Endothelial cell of umbilical vein (primary cell): ENCODE measurements around the gene NEUROD4. TPM values are rescaled to one million over a fixed set of nuclear protein-coding genes. Genes with fewer than 3 reads are reported as not detected.

ENCODE experiments used
- BruUV-seq: library from RNA; stranded (reverse); fragments of 400-500 nt; replicated peaks from 2 replicates; lab custom pipeline; 2021; lab: Mats Ljungman, UMichigan
- CTCF ChIA-PET: fragments of 300-600, 350-600 bp; sonication (Branson Sonifier 250); formaldehyde crosslinking; loops from one replicate; lab custom pipeline; 2021; ENCODE audit warnings: antibody characterized with exemption, inconsistent platforms; lab: Charles Lee
- POLR2A ChIA-PET: fragments of 300-600, 350-600 bp; sonication (Branson Sonifier 250); formaldehyde crosslinking; loops from one replicate; lab custom pipeline; 2021; ENCODE audit warnings: antibody characterized with exemption, inconsistent platforms; lab: Charles Lee
- DNase-seq: peaks from one replicate; pipeline ENCODE4 v3.0.0-alpha.2; 2011; ENCODE audit warnings: low read depth, low spot score
- FAIRE-seq: peaks from 2 replicates; lab custom pipeline; 2011; peaks lifted over from hg19 to GRCh38; lab: Jason Lieb, UNC
- H2AFZ ChIP-seq: 2 replicates; pipeline ENCODE4 v1.6.0; 2012; ENCODE audit warnings: low read depth, low read length, control low read depth, inconsistent platforms
- H3K27ac ChIP-seq: 2 replicates; pipeline ENCODE4 v1.5.1; 2011; ENCODE audit warnings: low read depth, mild to moderate bottlenecking, control low read depth, low read length, moderate library complexity; ENCODE audit not compliant: insufficient read depth
- H3K27me3 ChIP-seq, 2 experiments: 2 replicates each; pipeline versions ENCODE4 v1.6.0 to v1.6.1; 2011; ENCODE audit warnings: low read length in 2 of 2, mixed read lengths in 1 of 2; ENCODE audit not compliant: control insufficient read depth in 2 of 2, insufficient read depth in 2 of 2
- H3K36me3 ChIP-seq, 2 experiments: 2 replicates in 1 of 2; 3 replicates in 1 of 2; pipeline ENCODE4 v1.5.1; 2011; ENCODE audit warnings: low read length in 2 of 2, mild to moderate bottlenecking in 1 of 2, moderate library complexity in 1 of 2; ENCODE audit not compliant: control insufficient read depth in 2 of 2, insufficient read depth in 2 of 2; ENCODE audit errors: extremely low read depth in 1 of 2
- H3K4me1 ChIP-seq: 3 replicates; pipeline ENCODE4 v1.5.1; 2011; ENCODE audit warnings: mild to moderate bottlenecking, low read length; ENCODE audit not compliant: control insufficient read depth, insufficient read depth; ENCODE audit errors: extremely low read depth
- H3K4me2 ChIP-seq: 2 replicates; pipeline ENCODE4 v1.6.1; 2011; ENCODE audit warnings: low read length, control low read depth, mixed read lengths; ENCODE audit not compliant: insufficient read depth
- H3K4me3 ChIP-seq, 3 experiments: fragments of 200-600 bp in 1 of 3; sonication (generic), shearing (Covaris generic) in 1 of 3; replicated peaks in 1 of 3; 2 replicates each; pipeline ENCODE4 v1.5.1; 2011 to 2016; ENCODE audit warnings: control low read depth in 3 of 3, low read length in 3 of 3, mild to moderate bottlenecking in 2 of 3, inconsistent platforms in 1 of 3, low read depth in 1 of 3, moderate library complexity in 1 of 3; ENCODE audit not compliant: insufficient read depth in 1 of 3
- H3K79me2 ChIP-seq: 2 replicates; pipeline ENCODE4 v1.6.0; 2012; ENCODE audit warnings: low read length, inconsistent platforms; ENCODE audit not compliant: control insufficient read depth, insufficient read depth
- H3K9ac ChIP-seq: replicated peaks from 2 replicates; pipeline ENCODE3; 2011; ENCODE audit warnings: low read length, control low read depth; ENCODE audit not compliant: insufficient read depth; ENCODE audit errors: extremely low read depth
- H3K9me1 ChIP-seq: replicated peaks from 3 replicates; pipeline ENCODE4 v1.6.0; 2011; ENCODE audit warnings: mild to moderate bottlenecking, low read length; ENCODE audit not compliant: control insufficient read depth, insufficient read depth; ENCODE audit errors: extremely low read depth
- H3K9me3 ChIP-seq: replicated peaks from 2 replicates; pipeline ENCODE4 v1.5.1; 2012; ENCODE audit warnings: low read length, inconsistent platforms; ENCODE audit not compliant: control insufficient read depth, insufficient read depth
- H4K20me1 ChIP-seq: replicated peaks from 2 replicates; pipeline ENCODE3; 2011; ENCODE audit warnings: mild to moderate bottlenecking, low read length; ENCODE audit not compliant: control insufficient read depth, insufficient read depth; ENCODE audit errors: extremely low read depth
- EZH2 ChIP-seq: IDR thresholded peaks from 2 replicates; pipeline ENCODE4 v1.6.1; 2012; ENCODE audit warnings: borderline replicate concordance, low read depth, mild to moderate bottlenecking, moderate library complexity, low read length, inconsistent platforms; ENCODE audit not compliant: severe bottlenecking
- FOS ChIP-seq: IDR thresholded peaks from 2 replicates; pipeline ENCODE4 v1.6.1; 2011; ENCODE audit warnings: mild to moderate bottlenecking, low read length, moderate library complexity, borderline replicate concordance; ENCODE audit not compliant: insufficient read depth
- GATA2 ChIP-seq: IDR thresholded peaks from 2 replicates; pipeline ENCODE4 v1.7.0; 2011; ENCODE audit warnings: low read depth, mild to moderate bottlenecking, moderate library complexity, mixed read lengths, low read length; ENCODE audit not compliant: insufficient read length, insufficient read depth
- JUN ChIP-seq: IDR thresholded peaks from 2 replicates; pipeline ENCODE4 v1.6.1; 2011; ENCODE audit warnings: borderline replicate concordance, low read depth; ENCODE audit not compliant: insufficient read length, insufficient read depth
- MYC ChIP-seq: IDR thresholded peaks from one replicate; pipeline ENCODE4 v1.6.1; 2011; ENCODE audit warnings: mild to moderate bottlenecking, low read depth, low read length
- POLR2A ChIP-seq: IDR thresholded peaks from 2 replicates; pipeline ENCODE4 v1.6.1; 2012; ENCODE audit warnings: low read depth, mild to moderate bottlenecking, control low read depth, low read length
- POLR2AphosphoS5 ChIP-seq: IDR thresholded peaks from 2 replicates; pipeline ENCODE4 v1.6.1; 2012; ENCODE audit warnings: low read depth, mild to moderate bottlenecking, control low read depth, low read length, moderate library complexity; ENCODE audit not compliant: insufficient read depth
- dilution Hi-C: fragments of 300-500 bp; cut with MboI; formaldehyde crosslinking; loops from one replicate; pipeline ENCODE4 v1.15.0; 2019; ENCODE audit warnings: low sequenced_read_pairs; ENCODE audit not compliant: extremely low pct_ligation_motif_present
- intact Hi-C: fragments of 100-400 bp; cut with micrococcal nuclease; formaldehyde crosslinking; loops from one replicate; pipeline ENCODE4 v1.10.0; 2022
- polyA plus RNA-seq, 4 experiments: library from polyadenylated mRNA; depleted of rRNA in 3 of 4; stranded (reverse) in 3 of 4; unstranded in 1 of 4; fragments of >200 nt; gene quantifications; 2 replicates each; pipeline versions ENCODE4 v1.2.1 to v1.2.3, GENCODE V29; 2011 to 2012; ENCODE audit warnings: missing spikeins in 1 of 4
- total RNA-seq: library from RNA; stranded (reverse); gene quantifications from 2 replicates; pipeline ENCODE4 v1.2.3, GENCODE V29; 2021
- TF ChIP-seq, protein P1 (sequence below): IDR thresholded peaks from 2 replicates; pipeline ENCODE4 v1.6.1; 2011; ENCODE audit not compliant: insufficient read depth, insufficient read length
- TF ChIP-seq, protein P2 (sequence below), 2 donors: IDR thresholded peaks; 1 replicate in 1 of 2; 2 replicates in 1 of 2; pipeline ENCODE4 v1.5.1; 2011; ENCODE audit warnings: low read length in 2 of 2, mild to moderate bottlenecking in 2 of 2, moderate library complexity in 2 of 2, control low read depth in 1 of 2, inconsistent platforms in 1 of 2, low read depth in 1 of 2; ENCODE audit not compliant: insufficient read depth in 1 of 2; ENCODE audit errors: extremely low read depth in 1 of 2

Gene NEUROD4
- total and polyA plus RNA-seq, 2 donors (not counting 3 experiments of a cell fraction or from before 2014, with no cell fraction given), result not detected

DNA sequence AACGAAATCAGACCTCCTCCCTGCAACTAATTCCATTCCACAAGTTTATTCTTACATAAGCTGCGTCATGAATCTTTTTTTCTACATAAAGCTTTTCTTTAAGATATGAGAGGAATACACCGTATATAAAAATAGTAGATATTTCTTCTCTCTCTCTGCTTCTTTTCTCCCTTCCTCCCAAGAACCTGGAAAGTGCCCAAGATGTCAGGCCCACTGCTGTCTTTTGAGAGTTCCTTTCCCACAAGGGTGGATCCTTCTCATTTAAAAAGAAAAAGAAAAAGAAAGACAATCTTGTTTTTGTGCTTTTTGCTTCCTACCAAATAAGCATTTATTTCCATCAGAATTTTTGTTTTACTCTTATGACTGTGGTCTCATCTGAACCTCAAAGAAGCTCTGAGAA lies 46.2 kb upstream of the NEUROD4 start:
- no peak overlapping the region for H3K4me3 ChIP-seq
- H2AFZ ChIP-seq, result no peak overlapping the region
- no peaks in the 10 kb centered on the region for H3K9me3 ChIP-seq
- no peaks in the 10 kb centered on the region for H3K36me3 ChIP-seq
- no peaks in the 10 kb centered on the region for H3K4me1 ChIP-seq
- BruUV-seq, result no TSS peak
- H3K9me1 ChIP-seq, result no peaks in the 10 kb centered on the region
- CTCF ChIA-PET, result interaction anchor here (1.1 to 3.3 kb wide), 4 partner anchors 12 to 120 kb away, joined by 3 to 19 read pairs (median 4); no protein-coding TSS in a partner anchor
- H3K9ac ChIP-seq, result no peak overlapping the region
- no peak overlapping the region for H3K27ac ChIP-seq
- DNase-seq (no peak), FAIRE-seq (no peak)
- H3K4me2 ChIP-seq, result no peak overlapping the region
- H4K20me1 ChIP-seq, result no peaks in the 10 kb centered on the region
- POLR2A ChIA-PET, result no interaction called here
- dilution Hi-C loops, result no loop called here
- H3K27me3 ChIP-seq, result peaks cover 1 to 15% of the 10 kb centered on the region in 2 experiments
- H3K79me2 ChIP-seq, result no peaks in the 10 kb centered on the region
- intact Hi-C loops, result no loop called here
- TF ChIP-seq EZH2 (no peak), JUN (no peak), GATA2 (no peak), POLR2A (no peak), POLR2AphosphoS5 (no peak), MYC (no peak), FOS (no peak)
- TF ChIP-seq, protein P1, sequence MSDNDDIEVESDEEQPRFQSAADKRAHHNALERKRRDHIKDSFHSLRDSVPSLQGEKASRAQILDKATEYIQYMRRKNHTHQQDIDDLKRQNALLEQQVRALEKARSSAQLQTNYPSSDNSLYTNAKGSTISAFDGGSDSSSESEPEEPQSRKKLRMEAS, result no peak
- TF ChIP-seq, protein P2, sequence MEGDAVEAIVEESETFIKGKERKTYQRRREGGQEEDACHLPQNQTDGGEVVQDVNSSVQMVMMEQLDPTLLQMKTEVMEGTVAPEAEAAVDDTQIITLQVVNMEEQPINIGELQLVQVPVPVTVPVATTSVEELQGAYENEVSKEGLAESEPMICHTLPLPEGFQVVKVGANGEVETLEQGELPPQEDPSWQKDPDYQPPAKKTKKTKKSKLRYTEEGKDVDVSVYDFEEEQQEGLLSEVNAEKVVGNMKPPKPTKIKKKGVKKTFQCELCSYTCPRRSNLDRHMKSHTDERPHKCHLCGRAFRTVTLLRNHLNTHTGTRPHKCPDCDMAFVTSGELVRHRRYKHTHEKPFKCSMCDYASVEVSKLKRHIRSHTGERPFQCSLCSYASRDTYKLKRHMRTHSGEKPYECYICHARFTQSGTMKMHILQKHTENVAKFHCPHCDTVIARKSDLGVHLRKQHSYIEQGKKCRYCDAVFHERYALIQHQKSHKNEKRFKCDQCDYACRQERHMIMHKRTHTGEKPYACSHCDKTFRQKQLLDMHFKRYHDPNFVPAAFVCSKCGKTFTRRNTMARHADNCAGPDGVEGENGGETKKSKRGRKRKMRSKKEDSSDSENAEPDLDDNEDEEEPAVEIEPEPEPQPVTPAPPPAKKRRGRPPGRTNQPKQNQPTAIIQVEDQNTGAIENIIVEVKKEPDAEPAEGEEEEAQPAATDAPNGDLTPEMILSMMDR (IDR thresholded peaks at IDR 0.05; ENCODE audit: extremely low read depth in 1 of 2, insufficient read depth in 1 of 2, low read depth in 1 of 2, low read length in 2 of 2), result no peak
